Endothelial cell of umbilical vein (primary cell): ENCODE data around the gene GNG8. TPM values are rescaled to one million over a fixed set of nuclear protein-coding genes. Genes with fewer than 3 reads are reported as not detected.

Experiments used
- BruUV-seq: library from RNA; stranded (reverse); fragments of 400-500 nt; replicated peaks from 2 replicates; lab custom pipeline; 2021; lab: Mats Ljungman, UMichigan
- CTCF ChIA-PET: fragments of 300-600, 350-600 bp; sonication (Branson Sonifier 250); formaldehyde crosslinking; loops from one replicate; lab custom pipeline; 2021; ENCODE audit warnings: antibody characterized with exemption, inconsistent platforms; lab: Charles Lee
- POLR2A ChIA-PET: fragments of 300-600, 350-600 bp; sonication (Branson Sonifier 250); formaldehyde crosslinking; loops from one replicate; lab custom pipeline; 2021; ENCODE audit warnings: antibody characterized with exemption, inconsistent platforms; lab: Charles Lee
- DNase-seq: peaks from one replicate; pipeline ENCODE4 v3.0.0-alpha.2; 2011; ENCODE audit warnings: low read depth, low spot score
- FAIRE-seq: peaks from 2 replicates; lab custom pipeline; 2011; peaks lifted over from hg19 to GRCh38; lab: Jason Lieb, UNC
- H2AFZ ChIP-seq: 2 replicates; pipeline ENCODE4 v1.6.0; 2012; ENCODE audit warnings: low read depth, low read length, control low read depth, inconsistent platforms
- H3K27ac ChIP-seq: 2 replicates; pipeline ENCODE4 v1.5.1; 2011; ENCODE audit warnings: low read depth, mild to moderate bottlenecking, control low read depth, low read length, moderate library complexity; ENCODE audit not compliant: insufficient read depth
- H3K27me3 ChIP-seq, 2 experiments: 2 replicates each; pipeline versions ENCODE4 v1.6.0 to v1.6.1; 2011; ENCODE audit warnings: low read length in 2 of 2, mixed read lengths in 1 of 2; ENCODE audit not compliant: control insufficient read depth in 2 of 2, insufficient read depth in 2 of 2
- H3K36me3 ChIP-seq, 2 experiments: 2 replicates in 1 of 2; 3 replicates in 1 of 2; pipeline ENCODE4 v1.5.1; 2011; ENCODE audit warnings: low read length in 2 of 2, mild to moderate bottlenecking in 1 of 2, moderate library complexity in 1 of 2; ENCODE audit not compliant: control insufficient read depth in 2 of 2, insufficient read depth in 2 of 2; ENCODE audit errors: extremely low read depth in 1 of 2
- H3K4me1 ChIP-seq: 3 replicates; pipeline ENCODE4 v1.5.1; 2011; ENCODE audit warnings: mild to moderate bottlenecking, low read length; ENCODE audit not compliant: control insufficient read depth, insufficient read depth; ENCODE audit errors: extremely low read depth
- H3K4me2 ChIP-seq: 2 replicates; pipeline ENCODE4 v1.6.1; 2011; ENCODE audit warnings: low read length, control low read depth, mixed read lengths; ENCODE audit not compliant: insufficient read depth
- H3K4me3 ChIP-seq, 3 experiments: fragments of 200-600 bp in 1 of 3; sonication (generic), shearing (Covaris generic) in 1 of 3; replicated peaks in 1 of 3; 2 replicates each; pipeline ENCODE4 v1.5.1; 2011 to 2016; ENCODE audit warnings: control low read depth in 3 of 3, low read length in 3 of 3, mild to moderate bottlenecking in 2 of 3, inconsistent platforms in 1 of 3, low read depth in 1 of 3, moderate library complexity in 1 of 3; ENCODE audit not compliant: insufficient read depth in 1 of 3
- H3K79me2 ChIP-seq: 2 replicates; pipeline ENCODE4 v1.6.0; 2012; ENCODE audit warnings: low read length, inconsistent platforms; ENCODE audit not compliant: control insufficient read depth, insufficient read depth
- H3K9ac ChIP-seq: replicated peaks from 2 replicates; pipeline ENCODE3; 2011; ENCODE audit warnings: low read length, control low read depth; ENCODE audit not compliant: insufficient read depth; ENCODE audit errors: extremely low read depth
- H3K9me1 ChIP-seq: replicated peaks from 3 replicates; pipeline ENCODE4 v1.6.0; 2011; ENCODE audit warnings: mild to moderate bottlenecking, low read length; ENCODE audit not compliant: control insufficient read depth, insufficient read depth; ENCODE audit errors: extremely low read depth
- H3K9me3 ChIP-seq: replicated peaks from 2 replicates; pipeline ENCODE4 v1.5.1; 2012; ENCODE audit warnings: low read length, inconsistent platforms; ENCODE audit not compliant: control insufficient read depth, insufficient read depth
- H4K20me1 ChIP-seq: replicated peaks from 2 replicates; pipeline ENCODE3; 2011; ENCODE audit warnings: mild to moderate bottlenecking, low read length; ENCODE audit not compliant: control insufficient read depth, insufficient read depth; ENCODE audit errors: extremely low read depth
- EZH2 ChIP-seq: IDR thresholded peaks from 2 replicates; pipeline ENCODE4 v1.6.1; 2012; ENCODE audit warnings: borderline replicate concordance, low read depth, mild to moderate bottlenecking, moderate library complexity, low read length, inconsistent platforms; ENCODE audit not compliant: severe bottlenecking
- FOS ChIP-seq: IDR thresholded peaks from 2 replicates; pipeline ENCODE4 v1.6.1; 2011; ENCODE audit warnings: mild to moderate bottlenecking, low read length, moderate library complexity, borderline replicate concordance; ENCODE audit not compliant: insufficient read depth
- GATA2 ChIP-seq: IDR thresholded peaks from 2 replicates; pipeline ENCODE4 v1.7.0; 2011; ENCODE audit warnings: low read depth, mild to moderate bottlenecking, moderate library complexity, mixed read lengths, low read length; ENCODE audit not compliant: insufficient read length, insufficient read depth
- JUN ChIP-seq: IDR thresholded peaks from 2 replicates; pipeline ENCODE4 v1.6.1; 2011; ENCODE audit warnings: borderline replicate concordance, low read depth; ENCODE audit not compliant: insufficient read length, insufficient read depth
- MYC ChIP-seq: IDR thresholded peaks from one replicate; pipeline ENCODE4 v1.6.1; 2011; ENCODE audit warnings: mild to moderate bottlenecking, low read depth, low read length
- POLR2A ChIP-seq: IDR thresholded peaks from 2 replicates; pipeline ENCODE4 v1.6.1; 2012; ENCODE audit warnings: low read depth, mild to moderate bottlenecking, control low read depth, low read length
- POLR2AphosphoS5 ChIP-seq: IDR thresholded peaks from 2 replicates; pipeline ENCODE4 v1.6.1; 2012; ENCODE audit warnings: low read depth, mild to moderate bottlenecking, control low read depth, low read length, moderate library complexity; ENCODE audit not compliant: insufficient read depth
- dilution Hi-C: fragments of 300-500 bp; cut with MboI; formaldehyde crosslinking; loops from one replicate; pipeline ENCODE4 v1.15.0; 2019; ENCODE audit warnings: low sequenced_read_pairs; ENCODE audit not compliant: extremely low pct_ligation_motif_present
- intact Hi-C: fragments of 100-400 bp; cut with micrococcal nuclease; formaldehyde crosslinking; loops from one replicate; pipeline ENCODE4 v1.10.0; 2022
- polyA plus RNA-seq, 4 experiments: library from polyadenylated mRNA; depleted of rRNA in 3 of 4; stranded (reverse) in 3 of 4; unstranded in 1 of 4; fragments of >200 nt; gene quantifications; 2 replicates each; pipeline versions ENCODE4 v1.2.1 to v1.2.3, GENCODE V29; 2011 to 2012; ENCODE audit warnings: missing spikeins in 1 of 4
- total RNA-seq: library from RNA; stranded (reverse); gene quantifications from 2 replicates; pipeline ENCODE4 v1.2.3, GENCODE V29; 2021
- TF ChIP-seq, protein P1 (sequence below), 2 donors: IDR thresholded peaks; 1 replicate in 1 of 2; 2 replicates in 1 of 2; pipeline ENCODE4 v1.5.1; 2011; ENCODE audit warnings: low read length in 2 of 2, mild to moderate bottlenecking in 2 of 2, moderate library complexity in 2 of 2, control low read depth in 1 of 2, inconsistent platforms in 1 of 2, low read depth in 1 of 2; ENCODE audit not compliant: insufficient read depth in 1 of 2; ENCODE audit errors: extremely low read depth in 1 of 2
- TF ChIP-seq, protein P2 (sequence below): IDR thresholded peaks from 2 replicates; pipeline ENCODE4 v1.6.1; 2011; ENCODE audit not compliant: insufficient read depth, insufficient read length

Gene GNG8
- total and polyA plus RNA-seq, 2 donors (not counting 3 experiments of a cell fraction or from before 2014, with no cell fraction given) = not detected

GRCh38 chr19:46601318-46602224, 34.4 kb downstream of the GNG8 start, which contains the start of gene CALM3:
CALM3 (plus strand) TSS chr19:46601330; CDS start chr19:46601435, 105 bp downstream.
- H3K9me1 ChIP-seq = no peaks in the 10 kb centered on the region
- TF ChIP-seq, protein P1, sequence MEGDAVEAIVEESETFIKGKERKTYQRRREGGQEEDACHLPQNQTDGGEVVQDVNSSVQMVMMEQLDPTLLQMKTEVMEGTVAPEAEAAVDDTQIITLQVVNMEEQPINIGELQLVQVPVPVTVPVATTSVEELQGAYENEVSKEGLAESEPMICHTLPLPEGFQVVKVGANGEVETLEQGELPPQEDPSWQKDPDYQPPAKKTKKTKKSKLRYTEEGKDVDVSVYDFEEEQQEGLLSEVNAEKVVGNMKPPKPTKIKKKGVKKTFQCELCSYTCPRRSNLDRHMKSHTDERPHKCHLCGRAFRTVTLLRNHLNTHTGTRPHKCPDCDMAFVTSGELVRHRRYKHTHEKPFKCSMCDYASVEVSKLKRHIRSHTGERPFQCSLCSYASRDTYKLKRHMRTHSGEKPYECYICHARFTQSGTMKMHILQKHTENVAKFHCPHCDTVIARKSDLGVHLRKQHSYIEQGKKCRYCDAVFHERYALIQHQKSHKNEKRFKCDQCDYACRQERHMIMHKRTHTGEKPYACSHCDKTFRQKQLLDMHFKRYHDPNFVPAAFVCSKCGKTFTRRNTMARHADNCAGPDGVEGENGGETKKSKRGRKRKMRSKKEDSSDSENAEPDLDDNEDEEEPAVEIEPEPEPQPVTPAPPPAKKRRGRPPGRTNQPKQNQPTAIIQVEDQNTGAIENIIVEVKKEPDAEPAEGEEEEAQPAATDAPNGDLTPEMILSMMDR (IDR thresholded peaks at IDR 0.05; ENCODE audit: extremely low read depth in 1 of 2, insufficient read depth in 1 of 2, low read depth in 1 of 2, low read length in 2 of 2) = no peak
- TF ChIP-seq, protein P2, sequence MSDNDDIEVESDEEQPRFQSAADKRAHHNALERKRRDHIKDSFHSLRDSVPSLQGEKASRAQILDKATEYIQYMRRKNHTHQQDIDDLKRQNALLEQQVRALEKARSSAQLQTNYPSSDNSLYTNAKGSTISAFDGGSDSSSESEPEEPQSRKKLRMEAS = no peak
- TF ChIP-seq FOS (no peak), EZH2 (no peak), POLR2A (peak; percentile 81), GATA2 (no peak), MYC (no peak), POLR2AphosphoS5 (peak; percentile 48), JUN (no peak)
- H3K27me3 ChIP-seq = peaks cover 0 to 3% of the 10 kb centered on the region in 2 experiments
- H3K4me3 ChIP-seq = peak within 1 kb of the TSS; percentile 98 to 100 (median 99)
- H3K36me3 ChIP-seq = peaks cover 0 to 13% of the 10 kb centered on the region in 2 experiments
- ChIA-PET POLR2A (interaction anchor here (0.5 to 1.1 kb wide), 2 partner anchors 16 to 44 kb away, joined by 4 to 8 read pairs; no protein-coding TSS in a partner anchor), CTCF (interaction anchor here (1.2 to 2.6 kb wide), 6 partner anchors 9 to 72 kb away, joined by 5 to 17 read pairs (median 6); partner anchors contain the start of gene DACT3)
- no peaks in the 10 kb centered on the region for H4K20me1 ChIP-seq
- intact Hi-C loops = loop anchor here (1.0 kb wide), 1 partner anchor 61 kb away; no protein-coding TSS in a partner anchor
- peaks cover 13% of the 10 kb centered on the region for H3K4me1 ChIP-seq
- H3K27ac ChIP-seq = peak within 1 kb of the TSS; percentile 93
- BruUV-seq = TSS peak; percentile 59
- no peak for FAIRE-seq
- peak within 1 kb of the TSS; percentile 53 for H3K4me2 ChIP-seq
- dilution Hi-C loops = no loop called here
- peak within 1 kb of the TSS; percentile 96 for H3K9ac ChIP-seq
- peak within 1 kb of the TSS; percentile 68 for H2AFZ ChIP-seq
- no peaks in the 10 kb centered on the region for H3K9me3 ChIP-seq
- DNase-seq = peak; percentile 33
- H3K79me2 ChIP-seq = peaks cover 50% of the 10 kb centered on the region
